Erythroblast (primary cell): ENCODE measurements around the gene RNPEP.

Experiments
- GATA1 ChIP-seq: IDR thresholded peaks from 2 replicates; pipeline ENCODE4 v1.6.1; 2011; ENCODE audit warnings: low read depth, mild to moderate bottlenecking, control low read depth, low read length, moderate library complexity
- POLR2A ChIP-seq: IDR thresholded peaks from 2 replicates; pipeline ENCODE4 v1.6.1; 2011; ENCODE audit warnings: mild to moderate bottlenecking, low read length

GRCh38 chr1:201989354-201990128 lies 7.1 kb downstream of the RNPEP start:
- no peak for TF ChIP-seq POLR2A
- no peak for TF ChIP-seq GATA1
